CD4-positive, alpha-beta T cell treated with Interleukin-17A for 1 hour (primary cell): ENCODE measurements around the gene GUCA1C.

Experiments
- DNase-seq: peaks from one replicate; pipeline ENCODE4 v3.0.0-alpha.2; 2020

The GUCA1C gene

DNA sequence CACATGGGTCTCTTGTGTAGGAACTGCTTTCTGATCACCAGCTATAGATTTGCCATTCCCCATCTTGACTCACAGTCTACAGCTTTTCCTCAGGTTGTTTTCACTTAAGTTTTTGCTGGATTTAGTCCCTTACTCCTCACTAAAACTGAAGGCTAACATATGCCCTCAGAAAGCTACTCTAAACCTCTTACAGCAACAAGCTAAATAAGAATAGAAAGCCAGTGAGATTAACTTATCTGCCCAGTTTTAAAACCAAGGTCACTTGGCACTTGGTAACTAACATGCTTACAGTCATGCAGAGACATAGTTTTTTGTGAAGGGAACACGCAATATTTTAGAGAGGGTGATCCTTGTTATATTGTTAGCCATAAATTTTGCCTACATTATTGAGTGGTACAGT, at the start of gene GUCA1C:
TSS of gene GUCA1C (minus strand) at position 180 of the 400 bp plus-strand sequence. CDS start at position 63, 117 bp downstream.
- no peak for DNase-seq

GRCh38 chr3:108998436-108998835, 44.8 kb upstream of the GUCA1C start:
- DNase-seq, result no peak

DNA sequence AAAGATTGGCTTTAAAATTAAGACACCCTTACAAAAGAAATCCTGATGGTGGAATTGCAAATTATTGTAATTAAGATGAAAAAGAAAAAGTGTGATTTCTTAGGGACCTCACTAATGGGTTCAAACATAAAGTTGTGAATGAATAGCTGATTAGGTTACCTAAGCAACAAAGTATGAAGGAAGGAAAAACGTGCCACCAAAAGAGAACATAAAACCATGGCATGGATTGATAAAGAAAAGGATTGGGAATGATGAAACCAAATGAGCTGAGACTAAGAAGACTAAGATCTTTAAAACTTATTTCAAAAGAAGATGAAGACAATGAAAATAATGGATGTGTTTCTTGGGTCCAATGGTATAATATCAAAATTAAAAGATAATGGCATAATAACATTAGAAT, 32.2 kb upstream of the GUCA1C start:
- DNase-seq, result no peak

- no peak for DNase-seq
These were observed 29.4 kb upstream of the GUCA1C start for GRCh38 chr3:108983051-108983450.

GRCh38 chr3:108976058-108976457, 22.4 kb upstream of the GUCA1C start:
- no peak for DNase-seq

DNA sequence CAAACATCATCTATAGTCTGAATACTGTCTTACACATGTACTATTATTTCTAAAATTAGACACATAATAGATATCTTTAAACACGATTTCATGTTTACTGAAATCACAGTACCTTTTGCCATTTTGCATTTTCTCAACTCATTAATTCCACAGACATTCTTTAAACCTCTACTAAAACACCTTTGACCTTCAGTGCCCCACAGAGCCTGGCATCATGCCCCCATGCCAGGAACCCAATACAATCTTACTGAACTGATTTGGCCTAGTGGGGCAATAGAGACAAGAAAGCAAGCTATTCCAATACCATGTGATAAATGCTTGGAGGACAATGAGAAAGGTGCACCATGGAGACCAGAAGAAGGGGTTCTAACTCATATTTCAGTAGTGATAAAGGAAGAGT, 19.3 kb upstream of the GUCA1C start:
- no peak for DNase-seq

- DNase-seq, result no peak
These were observed 18.8 kb upstream of the GUCA1C start for GRCh38 chr3:108972482-108972881.

- DNase-seq, result no peak
These were observed 16.9 kb upstream of the GUCA1C start for GRCh38 chr3:108970561-108970960.

DNA sequence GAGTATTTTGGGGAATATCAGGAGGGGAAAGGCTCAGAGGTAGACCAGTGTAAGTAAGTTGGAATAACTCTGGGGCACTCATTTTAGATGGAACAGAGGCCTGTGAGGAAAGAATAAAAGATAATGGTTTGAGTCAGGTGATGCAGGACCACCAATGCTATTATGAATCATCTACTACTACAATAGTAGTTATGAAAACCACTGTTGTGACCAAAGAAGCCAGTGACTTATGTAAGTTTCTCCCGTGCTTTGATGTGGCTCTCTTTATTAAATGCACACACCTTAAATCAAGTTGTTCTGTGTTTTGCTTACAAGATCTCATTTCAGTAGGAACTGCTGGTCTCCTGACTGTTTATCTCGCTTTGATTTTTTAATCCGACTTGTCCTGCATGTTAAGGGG, 13.1 kb upstream of the GUCA1C start:
- no peak for DNase-seq

DNA sequence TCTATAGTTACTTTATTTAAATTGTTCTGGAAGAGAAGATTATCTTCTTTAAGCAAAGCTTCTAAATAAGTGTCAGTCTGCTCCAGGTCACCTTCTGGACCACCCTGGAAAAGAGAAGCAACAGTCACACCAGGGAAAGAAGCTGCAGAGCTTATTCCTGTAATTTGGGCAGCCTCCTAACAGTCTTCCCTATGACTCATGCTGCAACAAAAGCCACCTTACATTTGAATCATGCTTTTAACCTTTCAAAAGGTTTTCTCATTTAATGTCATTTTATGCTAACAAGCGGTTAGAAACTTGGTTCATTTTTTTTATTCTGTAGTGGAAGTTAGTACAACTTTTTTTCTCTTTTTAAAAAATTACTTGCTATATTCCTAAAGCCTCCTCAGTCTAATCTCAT, 5.3 kb upstream of the GUCA1C start:
- no peak for DNase-seq

DNA sequence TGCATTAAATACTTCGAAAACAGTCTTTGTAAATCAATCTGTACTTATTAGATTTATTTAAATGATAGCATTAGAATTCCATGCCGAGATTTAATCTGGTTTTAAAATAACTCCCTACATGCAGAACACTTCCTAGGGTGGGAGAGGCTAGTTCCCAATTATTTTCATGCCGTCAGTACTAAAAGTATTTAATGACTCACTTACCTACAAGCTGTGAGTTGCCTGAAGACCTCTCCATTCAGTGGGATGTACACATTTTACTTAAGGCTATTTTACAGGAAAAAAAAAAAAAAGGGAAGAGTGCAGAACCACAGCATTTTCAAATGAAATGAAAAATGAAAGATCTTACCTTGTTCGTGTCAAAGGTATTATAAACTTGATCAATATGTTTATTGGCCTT, 469 bp downstream of the GUCA1C start:
- no peak for DNase-seq

GRCh38 chr3:108951820-108952501, 1.7 kb downstream of the GUCA1C start:
- no peak for DNase-seq

DNA sequence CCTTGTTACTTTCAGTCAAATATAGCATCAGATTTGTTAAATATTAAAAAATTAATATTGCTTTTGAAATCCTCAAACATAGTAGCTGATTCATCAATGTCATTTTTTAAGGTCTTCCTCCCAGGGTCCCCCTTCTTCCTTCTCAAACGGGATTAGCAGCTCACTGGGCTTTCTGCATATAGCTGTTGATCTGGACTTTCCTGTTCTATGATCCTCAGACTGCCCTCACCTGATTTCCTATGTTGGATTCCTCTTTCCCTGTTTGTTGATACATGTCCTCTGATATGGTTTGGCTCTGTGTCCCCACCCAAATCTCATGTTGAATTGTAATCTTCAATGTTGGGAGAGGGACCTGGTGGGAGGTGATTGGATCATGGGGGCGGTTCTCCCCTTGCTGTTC, 5.8 kb downstream of the GUCA1C start:
- DNase-seq, result no peak

DNA sequence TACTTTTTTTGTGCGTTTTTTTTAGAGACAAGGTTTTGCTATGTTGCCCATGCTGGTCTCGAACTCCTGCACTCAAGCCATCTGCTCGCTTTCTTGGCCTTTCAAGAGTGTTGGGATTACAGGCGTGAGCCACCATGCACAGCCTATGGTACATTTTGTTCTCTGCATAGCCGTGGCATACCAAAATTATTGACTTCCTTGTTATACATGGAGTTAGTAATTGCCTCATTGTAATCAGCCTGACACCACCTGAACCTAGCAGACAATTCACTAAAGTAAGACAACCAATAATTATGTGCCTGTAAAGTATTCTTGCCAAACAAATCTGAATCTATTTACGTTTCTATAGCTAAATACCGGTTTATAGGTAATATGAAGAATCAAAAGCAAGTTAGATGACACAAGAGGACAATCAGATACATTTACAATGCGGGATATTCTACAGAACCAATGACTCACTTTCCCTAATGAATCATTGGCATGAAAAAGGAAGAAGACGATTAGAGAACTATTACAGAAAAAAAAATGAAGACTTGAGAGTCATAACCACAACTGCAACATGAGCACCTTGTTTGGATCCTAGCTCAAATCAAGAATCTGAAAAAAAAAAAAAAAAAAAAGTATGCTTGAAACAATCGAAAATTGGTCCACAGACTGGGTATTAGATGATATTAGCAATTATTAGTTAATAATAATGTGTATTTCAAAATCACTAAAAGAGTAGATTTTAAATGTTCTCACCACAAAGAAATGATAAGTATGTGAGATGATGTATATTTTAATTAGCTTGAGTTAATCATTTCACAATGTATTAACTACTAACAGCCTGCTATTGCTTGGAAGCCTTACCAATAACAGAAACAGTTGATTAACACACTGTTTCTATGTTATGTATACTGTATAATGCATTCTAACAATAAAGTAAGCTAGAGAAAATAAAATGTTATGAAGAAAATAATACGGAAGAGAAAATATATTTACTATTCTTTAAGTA, 7.1 kb downstream of the GUCA1C start:
- no peak for DNase-seq

DNA sequence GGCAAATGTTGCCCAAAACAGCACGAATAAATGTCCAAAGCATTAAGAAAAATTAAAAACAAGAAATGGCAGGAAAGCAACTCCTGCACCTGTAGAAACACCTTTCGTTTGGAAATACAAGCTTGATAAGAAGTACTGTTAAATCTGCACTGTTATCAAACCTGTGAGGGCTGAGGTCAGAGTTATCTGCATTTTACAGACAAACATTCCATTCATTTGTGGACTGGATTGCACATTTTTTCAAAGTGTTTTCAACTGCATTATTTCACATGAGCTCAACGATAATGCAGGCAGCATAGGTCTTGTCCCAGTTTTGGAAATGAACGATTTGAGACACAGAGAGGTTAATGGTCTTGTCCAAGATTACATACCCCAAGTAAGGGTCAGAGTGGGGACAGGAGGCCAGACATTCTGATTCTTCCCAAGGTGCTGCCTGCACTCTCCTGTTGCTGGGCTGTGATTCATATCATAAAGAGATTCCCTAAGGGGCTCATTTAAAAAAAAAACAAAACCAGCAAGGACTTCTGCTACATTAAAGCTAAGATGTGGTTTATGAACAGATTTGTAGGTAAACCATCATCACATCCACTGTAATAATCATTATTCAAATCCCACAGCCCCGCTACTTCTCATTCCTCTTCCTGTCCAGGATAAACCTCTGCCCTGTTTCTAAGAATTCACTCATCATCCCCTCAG, 13.0 kb downstream of the GUCA1C start:
- no peak for DNase-seq

- no peak for DNase-seq
These were observed 13.5 kb downstream of the GUCA1C start for GRCh38 chr3:108940166-108940565.

- DNase-seq, result no peak
These were observed 16.6 kb downstream of the GUCA1C start for GRCh38 chr3:108936924-108937689.

GRCh38 chr3:108931035-108931434, 22.6 kb downstream of the GUCA1C start:
- DNase-seq, result no peak

DNA sequence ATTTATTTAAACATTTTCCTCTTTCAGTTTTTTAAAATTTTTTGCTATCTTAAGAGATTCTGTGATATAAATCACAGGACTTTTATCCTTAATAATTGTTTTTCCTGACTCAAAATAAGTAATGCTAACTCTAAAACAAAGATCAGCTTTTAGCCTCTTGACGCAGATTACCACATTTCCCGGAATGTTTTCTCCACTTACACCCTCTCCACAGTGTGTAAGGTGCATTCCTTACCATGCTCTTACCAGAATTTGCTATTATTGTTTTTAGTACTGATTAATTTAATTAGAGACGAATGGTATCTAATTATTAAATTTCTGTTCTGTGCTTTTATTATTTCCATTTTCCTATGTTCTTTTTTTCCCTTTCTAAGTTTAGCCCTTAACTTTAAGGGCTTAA, 34.8 kb downstream of the GUCA1C start:
- DNase-seq, result no peak

GRCh38 chr3:108914774-108915641, 38.7 kb downstream of the GUCA1C start:
- DNase-seq, result peak; percentile 81

DNA sequence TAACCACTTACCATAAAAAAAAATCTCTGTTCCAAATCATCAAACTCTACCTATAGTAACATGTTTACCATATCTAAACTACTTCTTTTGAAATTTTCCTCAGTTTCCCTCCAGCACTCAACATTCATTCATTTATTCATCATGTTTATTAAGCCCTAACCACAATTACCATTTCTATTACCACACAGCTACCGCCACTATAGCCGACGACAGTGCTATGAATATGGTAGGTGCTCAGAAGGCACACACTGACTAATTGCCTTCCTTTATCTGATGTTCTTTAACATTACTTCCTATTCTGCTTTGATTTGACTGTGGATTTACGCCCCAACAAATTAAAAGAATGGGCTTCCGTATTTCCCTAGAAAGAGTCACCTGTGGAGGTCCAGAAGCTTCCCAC, 43.9 kb downstream of the GUCA1C start:
- DNase-seq, result no peak

DNA sequence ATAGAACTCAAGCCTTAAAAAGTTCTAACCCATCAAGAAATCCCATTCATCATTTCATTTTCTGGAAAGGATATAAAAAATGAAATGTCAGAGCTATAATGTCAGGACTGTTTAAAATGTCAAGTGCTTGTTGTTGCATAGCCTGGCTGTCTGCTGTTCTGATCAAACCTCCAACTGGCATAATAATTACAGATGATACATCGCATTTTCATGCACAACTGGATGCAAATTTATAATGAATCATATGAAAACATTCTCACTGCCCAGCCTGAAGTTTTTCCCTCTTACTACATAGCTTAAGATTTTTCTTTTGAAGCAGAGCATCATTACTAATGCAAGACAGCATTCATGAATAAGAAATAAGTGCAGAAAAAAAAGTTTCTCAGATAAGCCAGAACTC, 46.5 kb downstream of the GUCA1C start:
- DNase-seq, result no peak
